SK-N-SH (cell line): ENCODE measurements around the gene PSMD1. TPM values are rescaled to one million over a fixed set of nuclear protein-coding genes. Genes with fewer than 3 reads are reported as not detected.
"Not testable (repeated sequence)": the region's sequence is repeated elsewhere in the genome, so short reads cannot be mapped to it uniquely, and the experiment has no call there.

Experiments
- CTCF ChIA-PET: fragments of 300-600, 350-600 bp; formaldehyde crosslinking; extraction: SDS; loops from one replicate; lab custom pipeline; 2021; lab: Yijun Ruan, JAX
- POLR2A ChIA-PET: fragments of 350-600 bp; sonication (Branson Sonifier 250); formaldehyde crosslinking; extraction: SDS; loops from one replicate; lab custom pipeline; 2020; ENCODE audit warnings: antibody characterized with exemption, inconsistent platforms; lab: Yijun Ruan, JAX
- DNase-seq: peaks from one replicate; pipeline ENCODE4 v3.0.0; 2012
- H2AFZ ChIP-seq: fragments of 200-600 bp; sonication (generic); 2 replicates; pipeline ENCODE4 v1.8.1; 2016; ENCODE audit warnings: antibody characterized with exemption, mild to moderate bottlenecking, low read depth
- H3F3A ChIP-seq: fragments of 200-600 bp; sonication (generic); replicated peaks from 2 replicates; pipeline ENCODE3; 2016; ENCODE audit warnings: antibody characterized with exemption, mild to moderate bottlenecking; ENCODE audit not compliant: insufficient read depth
- H3K27ac ChIP-seq, 2 experiments: fragments of 200-500 bp in 1 of 2; fragments of 200-600 bp in 1 of 2; sonication (Bioruptor generic) in 1 of 2; sonication (generic), shearing (Covaris generic) in 1 of 2; 2 replicates each; pipeline versions ENCODE4 v1.5.1 to v1.6.1; 2014 to 2016; ENCODE audit warnings: low read depth in 2 of 2, inconsistent platforms in 1 of 2, low read length in 1 of 2, mild to moderate bottlenecking in 1 of 2, mixed read lengths in 1 of 2
- H3K27me3 ChIP-seq: fragments of 200-600 bp; sonication (generic), shearing (Covaris generic); 2 replicates; pipeline ENCODE4 v1.6.1; 2016; ENCODE audit warnings: mixed run types; ENCODE audit not compliant: insufficient read depth
- H3K36me3 ChIP-seq, 2 experiments: fragments of 200-500 bp in 1 of 2; fragments of 200-600 bp in 1 of 2; sonication (Bioruptor generic) in 1 of 2; sonication (generic) in 1 of 2; replicated peaks in 1 of 2; 2 replicates each; pipeline versions ENCODE3 to v1.5.1; 2014 to 2016; ENCODE audit warnings: low read length in 1 of 2, mild to moderate bottlenecking in 1 of 2; ENCODE audit not compliant: insufficient read depth in 2 of 2, control insufficient read depth in 1 of 2
- H3K4me1 ChIP-seq, 2 experiments: fragments of 200-500 bp in 1 of 2; fragments of 200-600 bp in 1 of 2; sonication (Bioruptor generic) in 1 of 2; sonication (generic), shearing (Covaris generic) in 1 of 2; 2 replicates each; pipeline versions ENCODE4 v1.5.1 to v1.6.1; 2014 to 2016; ENCODE audit warnings: low read depth in 1 of 2, low read length in 1 of 2, mixed run types in 1 of 2; ENCODE audit not compliant: insufficient read depth in 2 of 2, control insufficient read depth in 1 of 2
- H3K4me2 ChIP-seq: fragments of 200-600 bp; sonication (generic), shearing (Covaris generic); 2 replicates; pipeline ENCODE4 v1.6.1; 2017; ENCODE audit warnings: mixed run types
- H3K4me3 ChIP-seq, 2 experiments: fragments of 200-500 bp in 1 of 2; fragments of 200-600 bp in 1 of 2; sonication (Bioruptor generic) in 1 of 2; sonication (generic), shearing (Covaris generic) in 1 of 2; 2 replicates each; pipeline versions ENCODE4 v1.5.1 to v1.8.1; 2014 to 2016; ENCODE audit warnings: low read depth in 2 of 2, inconsistent platforms in 1 of 2, low read length in 1 of 2, mild to moderate bottlenecking in 1 of 2, mixed read lengths in 1 of 2, moderate library complexity in 1 of 2
- H3K79me2 ChIP-seq: fragments of 200-600 bp; sonication (generic); 2 replicates; pipeline ENCODE4 v1.8.1; 2017; ENCODE audit warnings: mild to moderate bottlenecking; ENCODE audit not compliant: insufficient read depth
- H3K9ac ChIP-seq: fragments of 200-600 bp; sonication (generic); 2 replicates; pipeline ENCODE4 v1.6.1; 2017; ENCODE audit warnings: mixed run types
- H3K9me2 ChIP-seq: fragments of 200-600 bp; sonication (generic); 2 replicates; pipeline ENCODE4 v1.6.1; 2017; ENCODE audit warnings: mixed run types
- H3K9me3 ChIP-seq: fragments of 200-600 bp; sonication (generic); 2 replicates; pipeline ENCODE4 v1.6.1; 2017; ENCODE audit warnings: mixed run types, mild to moderate bottlenecking, moderate library complexity
- H4K20me1 ChIP-seq: fragments of 200-600 bp; sonication (generic); 2 replicates; pipeline ENCODE4 v1.6.1; 2017; ENCODE audit warnings: mild to moderate bottlenecking, mixed run types; ENCODE audit not compliant: insufficient read depth
- EZH2phosphoT487 ChIP-seq: fragments of 200-600 bp; sonication (generic); IDR thresholded peaks from 2 replicates; pipeline ENCODE4 v1.6.1; 2017; ENCODE audit warnings: low read depth, mixed run types, mild to moderate bottlenecking, antibody characterized with exemption, moderate library complexity, borderline replicate concordance
- FOSL2 ChIP-seq: IDR thresholded peaks from 2 replicates; pipeline ENCODE4 v1.4.0; 2012; ENCODE audit warnings: low read depth, mild to moderate bottlenecking, moderate library complexity, borderline replicate concordance
- FOXJ3 ChIP-seq: sonication (generic); formaldehyde crosslinking; IDR thresholded peaks from 2 replicates; pipeline ENCODE4 v1.5.1; 2020; ENCODE audit warnings: mild to moderate bottlenecking, missing genetic modification reagents
- FOXM1 ChIP-seq: IDR thresholded peaks from 2 replicates; pipeline ENCODE4 v1.4.0; 2012; ENCODE audit warnings: low read depth, mild to moderate bottlenecking
- GABPA ChIP-seq: IDR thresholded peaks from 2 replicates; pipeline ENCODE4 v1.4.0; 2012; ENCODE audit warnings: low read depth, mild to moderate bottlenecking
- IRF3 ChIP-seq: fragments of 150-350 bp; IDR thresholded peaks from 2 replicates; pipeline ENCODE4 v1.6.1; 2016; ENCODE audit warnings: mild to moderate bottlenecking, low read depth, low read length
- NRF1 ChIP-seq: IDR thresholded peaks from 2 replicates; pipeline ENCODE4 v1.6.1; 2012; ENCODE audit warnings: low read depth, mild to moderate bottlenecking, low read length
- RAD21 ChIP-seq: IDR thresholded peaks from 2 replicates; pipeline ENCODE4 v1.6.1; 2012; ENCODE audit warnings: mild to moderate bottlenecking, low read length
- RCOR1 ChIP-seq: fragments of 150-350 bp; IDR thresholded peaks from 2 replicates; pipeline ENCODE4 v1.6.1; 2017; ENCODE audit warnings: antibody characterized with exemption, low read length
- SMC3 ChIP-seq: IDR thresholded peaks from 2 replicates; pipeline ENCODE4 v1.6.1; 2012; ENCODE audit warnings: low read depth, low read length, improper control_type of control experiment
- TAF1 ChIP-seq: IDR thresholded peaks from 2 replicates; pipeline ENCODE4 v1.6.1; 2012; ENCODE audit warnings: low read depth, mild to moderate bottlenecking, low read length, moderate library complexity, borderline replicate concordance
- TCF12 ChIP-seq: IDR thresholded peaks from 2 replicates; pipeline ENCODE4 v1.4.0; 2012
- TEAD4 ChIP-seq: IDR thresholded peaks from 2 replicates; pipeline ENCODE4 v1.4.0; 2012; ENCODE audit warnings: mild to moderate bottlenecking, borderline replicate concordance; ENCODE audit not compliant: insufficient read depth
- YY1 ChIP-seq: IDR thresholded peaks from 2 replicates; pipeline ENCODE4 v1.4.0; 2012; ENCODE audit warnings: low read depth, mild to moderate bottlenecking
- WGBS: methylation state at CpG from one replicate; pipeline ENCODE4 v1.1.6; 2017; ENCODE audit warnings: low lambda C conversion rate; 5-methylcytosine and 5-hydroxymethylcytosine counted together
- polyA plus RNA-seq, 3 experiments: library from polyadenylated mRNA; depleted of rRNA; stranded (reverse); fragments of >200 nt; gene quantifications; 2 replicates each; pipeline ENCODE4 v1.2.3, GENCODE V29; 2012
- TF ChIP-seq, protein P1 (sequence below): fragments of 150-350 bp; IDR thresholded peaks from 2 replicates; pipeline ENCODE4 v1.6.1; 2017; ENCODE audit warnings: antibody characterized with exemption, low read length, low read depth, borderline replicate concordance
- TF ChIP-seq, protein P2 (sequence below): IDR thresholded peaks from 2 replicates; pipeline ENCODE4 v1.4.0; 2012; ENCODE audit warnings: low read depth

PSMD1 gene
- polyA plus RNA-seq, 1 of the 3 experiments (the other 2 are of a cell fraction) = 92.3 TPM

DNA sequence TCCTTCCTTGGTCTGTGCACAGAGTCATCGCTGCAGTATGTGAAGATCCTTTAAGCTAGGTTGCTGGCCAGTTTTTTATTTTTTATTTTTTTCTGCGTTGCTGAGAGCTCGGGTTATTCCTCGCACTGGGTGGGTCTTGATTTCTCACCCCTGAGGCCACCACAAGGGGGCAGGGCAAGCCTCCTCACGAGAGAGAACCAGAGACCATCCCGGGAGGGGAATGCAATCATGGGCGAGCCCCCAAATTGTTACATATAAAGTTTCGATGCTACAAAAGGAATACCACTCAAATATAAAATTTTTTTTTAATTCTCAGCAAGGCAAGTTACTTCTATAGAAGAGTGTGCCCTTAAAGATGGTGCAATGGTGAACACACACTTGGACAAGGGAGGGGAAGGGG is 43.3 kb downstream of the PSMD1 start (continued):
- TF ChIP-seq EZH2phosphoT487 (no peak), TCF12 (no peak), TAF1 (no peak), FOXJ3 (no peak), RAD21 (no peak), IRF3 (no peak), RCOR1 (no peak), YY1 (no peak), NRF1 (no peak)

- H3K9me3 ChIP-seq, H3K79me2 ChIP-seq, H3K27ac ChIP-seq, H2AFZ ChIP-seq, H3K9ac ChIP-seq, DNase-seq, H3K4me3 ChIP-seq, H3K4me2 ChIP-seq, H3K27me3 ChIP-seq, H4K20me1 ChIP-seq, POLR2A ChIA-PET, H3K9me2 ChIP-seq, H3K4me1 ChIP-seq: not testable (repeated sequence)
- WGBS = 77% methylated on average over 2 of the region's 2 CpGs
- CTCF ChIA-PET = interaction anchor here (8.2 kb wide), 1 partner anchor 95 kb away, joined by 162 read pairs; the partner anchor contains the start of gene ARMC9
- peaks cover 25% of the 10 kb centered on the region for H3F3A ChIP-seq
- peaks cover 28 to 53% of the 10 kb centered on the region in 2 experiments for H3K36me3 ChIP-seq
These were observed 43.7 kb downstream of the PSMD1 start for GRCh38 chr2:231100321-231100720.

DNA sequence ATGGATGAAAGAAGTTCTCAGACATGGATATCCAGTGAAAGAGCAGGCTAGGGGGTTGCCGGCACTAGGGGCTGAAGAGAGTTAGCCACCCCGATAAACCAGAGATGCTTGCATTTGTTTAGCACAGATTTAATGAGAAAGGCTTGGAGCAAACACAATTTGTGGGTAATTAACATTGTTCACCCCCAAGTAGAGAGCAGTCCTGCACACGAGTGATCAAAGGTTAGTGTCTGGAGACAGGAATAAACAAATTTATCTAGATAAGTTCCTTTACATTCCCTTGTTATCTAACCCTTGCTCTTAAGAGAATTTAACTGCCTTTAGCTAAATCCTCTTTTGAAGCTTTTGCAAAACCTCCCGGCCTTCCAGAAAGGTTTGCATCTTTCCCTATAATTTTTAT is 44.3 kb downstream of the PSMD1 start:
- Histone ChIP-seq H3K9ac (no peak overlapping the region), H4K20me1 (no peaks in the 10 kb centered on the region), H3K4me3 (no peak overlapping the region), H2AFZ (no peak overlapping the region), H3K27ac (no peak overlapping the region), H3K9me2 (no peaks in the 10 kb centered on the region), H3K4me2 (no peak overlapping the region), H3K27me3 (no peaks in the 10 kb centered on the region), H3K9me3 (no peaks in the 10 kb centered on the region), H3K36me3 (peaks cover 25 to 54% of the 10 kb centered on the region in 2 experiments), H3F3A (peaks cover 25% of the 10 kb centered on the region), H3K4me1 (peaks cover 0 to 4% of the 10 kb centered on the region in 2 experiments; a peak in 2 of 4 replicates), H3K79me2 (peaks cover 13% of the 10 kb centered on the region; the same call in 1 of the 2 replicates)
- 96% methylated on average over 4 of the region's 4 CpGs for WGBS
- no peak for TF ChIP-seq FOXJ3
- POLR2A ChIA-PET = interaction anchor here (0.6 kb wide), 1 partner anchor 114 kb away, joined by 3 read pairs; no protein-coding TSS in a partner anchor
- CTCF ChIA-PET = interaction anchor here (4.1 to 8.2 kb wide), 2 partner anchors 94 to 311 kb away, joined by 37 to 162 read pairs; partner anchors contain the start of gene ARMC9
- DNase-seq = no peak

GRCh38 chr2:231102772-231103171 is 46.1 kb downstream of the PSMD1 start:
- 94% methylated on average over 2 of the region's 2 CpGs for WGBS
- Histone ChIP-seq H2AFZ (no peak overlapping the region), H3K27me3 (no peaks in the 10 kb centered on the region), H3K4me3 (no peak overlapping the region), H3K9ac (no peak overlapping the region), H3K36me3 (peaks cover 23 to 50% of the 10 kb centered on the region in 2 experiments), H4K20me1 (no peaks in the 10 kb centered on the region), H3F3A (peaks cover 25% of the 10 kb centered on the region), H3K4me2 (no peak overlapping the region), H3K4me1 (peaks cover 0 to 4% of the 10 kb centered on the region in 2 experiments; a peak in 2 of 4 replicates), H3K27ac (peak overlapping the region; percentile 43 to 54; a peak in 3 of 4 replicates), H3K9me2 (no peaks in the 10 kb centered on the region), H3K79me2 (peaks cover 18% of the 10 kb centered on the region; the same call in 1 of the 2 replicates), H3K9me3 (no peaks in the 10 kb centered on the region)
- ChIA-PET POLR2A (no interaction called here), CTCF (interaction anchor here (0.7 to 8.2 kb wide), 9 partner anchors 8 to 349 kb away, joined by 3 to 162 read pairs (median 6); partner anchors contain the start of gene ARMC9)
- DNase-seq = no peak
- TF ChIP-seq SMC3 = no peak
- no peak for TF ChIP-seq GABPA
- TF ChIP-seq YY1 = no peak
- TF ChIP-seq, protein P1, sequence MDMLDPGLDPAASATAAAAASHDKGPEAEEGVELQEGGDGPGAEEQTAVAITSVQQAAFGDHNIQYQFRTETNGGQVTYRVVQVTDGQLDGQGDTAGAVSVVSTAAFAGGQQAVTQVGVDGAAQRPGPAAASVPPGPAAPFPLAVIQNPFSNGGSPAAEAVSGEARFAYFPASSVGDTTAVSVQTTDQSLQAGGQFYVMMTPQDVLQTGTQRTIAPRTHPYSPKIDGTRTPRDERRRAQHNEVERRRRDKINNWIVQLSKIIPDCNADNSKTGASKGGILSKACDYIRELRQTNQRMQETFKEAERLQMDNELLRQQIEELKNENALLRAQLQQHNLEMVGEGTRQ = no peak
- TF ChIP-seq TEAD4 = no peak
- TF ChIP-seq TCF12 = no peak
- TF ChIP-seq FOSL2 = no peak; the same call in 1 of the 2 replicates
- TF ChIP-seq IRF3 = no peak
- no peak for TF ChIP-seq FOXM1
- TF ChIP-seq, protein P2, sequence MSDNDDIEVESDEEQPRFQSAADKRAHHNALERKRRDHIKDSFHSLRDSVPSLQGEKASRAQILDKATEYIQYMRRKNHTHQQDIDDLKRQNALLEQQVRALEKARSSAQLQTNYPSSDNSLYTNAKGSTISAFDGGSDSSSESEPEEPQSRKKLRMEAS = no peak
